ENCODE results near the gene WDR48. TPM values are rescaled to one million over a fixed set of nuclear protein-coding genes. Genes with fewer than 3 reads are reported as not detected.

The WDR48 gene
- total RNA-seq, 1 donor from 2014 or later: 38.5 TPM

GRCh38 chr3:39118931-39119660 is 67.3 kb downstream of the WDR48 start:
- FAIRE-seq: no peak

GRCh38 chr3:39121621-39122020 is 69.8 kb downstream of the WDR48 start:
- H3K4me3 ChIP-seq (ENCODE audit: insufficient read depth, low read depth, low read length): no peak overlapping the region
- no peak overlapping the region for H3K27ac Mint-ChIP-seq (ENCODE audit: unreplicated experiment)
- H3K79me2 ChIP-seq (ENCODE audit: insufficient read depth, low read length): no peaks in the 10 kb centered on the region
- H3K9me3 ChIP-seq (ENCODE audit: insufficient read depth, low read depth, low read length): no peaks in the 10 kb centered on the region
- no peaks in the 10 kb centered on the region for H3K36me3 ChIP-seq (ENCODE audit: insufficient read depth, low read length)
- no peaks in the 10 kb centered on the region for H4K20me1 ChIP-seq (ENCODE audit: insufficient read depth, low read length)
- H3K9ac ChIP-seq (ENCODE audit: low read length): no peak overlapping the region
- no peak for DNase-seq (ENCODE audit: low read depth)
- H3K9me3 Mint-ChIP-seq (ENCODE audit: unreplicated experiment): no peaks in the 10 kb centered on the region
- H3K4me1 ChIP-seq (ENCODE audit: insufficient read depth, low read length): peaks cover 6% of the 10 kb centered on the region
- no peak for FAIRE-seq
- peaks cover 11% of the 10 kb centered on the region for H3K27me3 Mint-ChIP-seq (ENCODE audit: low read depth, unreplicated experiment)
- H3K27me3 ChIP-seq (ENCODE audit: insufficient read depth, low read length): no peaks in the 10 kb centered on the region
- peaks cover 3% of the 10 kb centered on the region for H3K4me1 Mint-ChIP-seq (ENCODE audit: low read depth, unreplicated experiment)
- no peak overlapping the region for H3K4me3 Mint-ChIP-seq (ENCODE audit: unreplicated experiment)
- H2AFZ ChIP-seq (ENCODE audit: low read depth, low read length): no peak overlapping the region
- H3K27ac ChIP-seq (ENCODE audit: low read depth, low read length): no peak overlapping the region
- no peak overlapping the region for H3K4me2 ChIP-seq (ENCODE audit: low read length)
- peaks cover 9% of the 10 kb centered on the region for H3K36me3 Mint-ChIP-seq (ENCODE audit: low read depth, unreplicated experiment)
- TF ChIP-seq EZH2 (IDR thresholded peaks at IDR 0.05; ENCODE audit: insufficient read depth, low read length) (no peak), CTCF (IDR thresholded peaks at IDR 0.05; ENCODE audit: insufficient read depth, low read depth, low read length) (no peak)

More at GRCh38 chr3:39118931-39119660, 67.3 kb downstream of the WDR48 start:
- no peaks in the 10 kb centered on the region for H3K9me3 ChIP-seq (ENCODE audit: insufficient read depth, low read depth, low read length)
- peaks cover 13% of the 10 kb centered on the region for H3K36me3 Mint-ChIP-seq (ENCODE audit: low read depth, unreplicated experiment)
- no peak overlapping the region for H2AFZ ChIP-seq (ENCODE audit: low read depth, low read length)
- no peaks in the 10 kb centered on the region for H3K9me3 Mint-ChIP-seq (ENCODE audit: unreplicated experiment)
- H3K4me1 ChIP-seq (ENCODE audit: insufficient read depth, low read length): no peaks in the 10 kb centered on the region
- no peak for DNase-seq (ENCODE audit: low read depth)
- no peak overlapping the region for H3K27ac ChIP-seq (ENCODE audit: low read depth, low read length)
- no peak overlapping the region for H3K27ac Mint-ChIP-seq (ENCODE audit: unreplicated experiment)
- H4K20me1 ChIP-seq (ENCODE audit: insufficient read depth, low read length): no peaks in the 10 kb centered on the region
- no peak overlapping the region for H3K4me3 Mint-ChIP-seq (ENCODE audit: unreplicated experiment)
- no peak overlapping the region for H3K4me2 ChIP-seq (ENCODE audit: low read length)
- no peaks in the 10 kb centered on the region for H3K79me2 ChIP-seq (ENCODE audit: insufficient read depth, low read length)
- no peak overlapping the region for H3K4me3 ChIP-seq (ENCODE audit: insufficient read depth, low read depth, low read length)
- no peak overlapping the region for H3K9ac ChIP-seq (ENCODE audit: low read length)
- H3K27me3 Mint-ChIP-seq (ENCODE audit: low read depth, unreplicated experiment): peaks cover 14% of the 10 kb centered on the region
- no peaks in the 10 kb centered on the region for H3K36me3 ChIP-seq (ENCODE audit: insufficient read depth, low read length)
- H3K4me1 Mint-ChIP-seq (ENCODE audit: low read depth, unreplicated experiment): no peaks in the 10 kb centered on the region
- TF ChIP-seq CTCF (IDR thresholded peaks at IDR 0.05; ENCODE audit: insufficient read depth, low read depth, low read length) (no peak), EZH2 (IDR thresholded peaks at IDR 0.05; ENCODE audit: insufficient read depth, low read length) (no peak)
- H3K27me3 ChIP-seq (ENCODE audit: insufficient read depth, low read length): no peaks in the 10 kb centered on the region

GRCh38 chr3:39122813-39123212 is 71.0 kb downstream of the WDR48 start:
- H3K4me2 ChIP-seq (ENCODE audit: low read length): no peak overlapping the region
- no peak overlapping the region for H3K27ac ChIP-seq (ENCODE audit: low read depth, low read length)
- H3K9me3 ChIP-seq (ENCODE audit: insufficient read depth, low read depth, low read length): no peaks in the 10 kb centered on the region
- no peaks in the 10 kb centered on the region for H3K36me3 ChIP-seq (ENCODE audit: insufficient read depth, low read length)
- H3K4me1 ChIP-seq (ENCODE audit: insufficient read depth, low read length): peaks cover 6% of the 10 kb centered on the region
- H3K27me3 Mint-ChIP-seq (ENCODE audit: low read depth, unreplicated experiment): peaks cover 8% of the 10 kb centered on the region
- peaks cover 9% of the 10 kb centered on the region for H3K36me3 Mint-ChIP-seq (ENCODE audit: low read depth, unreplicated experiment)
- H3K4me1 Mint-ChIP-seq (ENCODE audit: low read depth, unreplicated experiment): peaks cover 5% of the 10 kb centered on the region
- no peak overlapping the region for H3K9ac ChIP-seq (ENCODE audit: low read length)
- TF ChIP-seq EZH2 (IDR thresholded peaks at IDR 0.05; ENCODE audit: insufficient read depth, low read length) (no peak), CTCF (IDR thresholded peaks at IDR 0.05; ENCODE audit: insufficient read depth, low read depth, low read length) (no peak)
- DNase-seq (ENCODE audit: low read depth) (no peak), FAIRE-seq (no peak)
- H2AFZ ChIP-seq (ENCODE audit: low read depth, low read length): no peak overlapping the region
- no peaks in the 10 kb centered on the region for H3K9me3 Mint-ChIP-seq (ENCODE audit: unreplicated experiment)
- H3K27me3 ChIP-seq (ENCODE audit: insufficient read depth, low read length): no peaks in the 10 kb centered on the region
- no peak overlapping the region for H3K4me3 Mint-ChIP-seq (ENCODE audit: unreplicated experiment)
- no peak overlapping the region for H3K27ac Mint-ChIP-seq (ENCODE audit: unreplicated experiment)
- H3K4me3 ChIP-seq (ENCODE audit: insufficient read depth, low read depth, low read length): no peak overlapping the region
- H3K79me2 ChIP-seq (ENCODE audit: insufficient read depth, low read length): no peaks in the 10 kb centered on the region
- H4K20me1 ChIP-seq (ENCODE audit: insufficient read depth, low read length): no peaks in the 10 kb centered on the region

Data from astrocyte (in vitro differentiated cells and primary cell).